Measurements from ENCODE around the gene ST7. TPM values are rescaled to one million over a fixed set of nuclear protein-coding genes. Genes with fewer than 3 reads are reported as not detected.
A peak's percentile ranks its signal among the peaks of the same experiment; 100 is the strongest.

The ST7 gene, protein sequence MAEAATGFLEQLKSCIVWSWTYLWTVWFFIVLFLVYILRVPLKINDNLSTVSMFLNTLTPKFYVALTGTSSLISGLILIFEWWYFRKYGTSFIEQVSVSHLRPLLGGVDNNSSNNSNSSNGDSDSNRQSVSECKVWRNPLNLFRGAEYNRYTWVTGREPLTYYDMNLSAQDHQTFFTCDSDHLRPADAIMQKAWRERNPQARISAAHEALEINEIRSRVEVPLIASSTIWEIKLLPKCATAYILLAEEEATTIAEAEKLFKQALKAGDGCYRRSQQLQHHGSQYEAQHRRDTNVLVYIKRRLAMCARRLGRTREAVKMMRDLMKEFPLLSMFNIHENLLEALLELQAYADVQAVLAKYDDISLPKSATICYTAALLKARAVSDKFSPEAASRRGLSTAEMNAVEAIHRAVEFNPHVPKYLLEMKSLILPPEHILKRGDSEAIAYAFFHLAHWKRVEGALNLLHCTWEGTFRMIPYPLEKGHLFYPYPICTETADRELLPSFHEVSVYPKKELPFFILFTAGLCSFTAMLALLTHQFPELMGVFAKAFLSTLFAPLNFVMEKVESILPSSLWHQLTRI
- total RNA-seq (1 to 10 TPM; 6.1 to 8.0 TPM), total RNA-seq (4.5 to 6.6 reads per million in 2 donors)

GRCh38 chr7:116953372-116953905, at the start of gene ST7:
ST7 (plus strand) TSS chr7:116953501; CDS start chr7:116953541, 40 bp downstream.
- H3K4me3 Mint-ChIP-seq = peak within 1 kb of the TSS; percentile 91
- H3K4me1 Mint-ChIP-seq = peaks cover 19% of the 10 kb centered on the region
- H3K27me3 Mint-ChIP-seq = peaks cover 11% of the 10 kb centered on the region
- peak within 1 kb of the TSS; percentile 79 for H3K27ac Mint-ChIP-seq
- no peaks in the 10 kb centered on the region for H3K36me3 Mint-ChIP-seq (ENCODE audit: low read depth)
- ATAC-seq (peak; percentile 86), DNase-seq (peak; percentile 39 to 58 (median 54))
- H3K9me3 ChIP-seq (ENCODE audit: control insufficient read depth, low read length, poor library complexity, severe bottlenecking) = no peaks in the 10 kb centered on the region

GRCh38 chr7:116906391-116906790, 46.9 kb upstream of the ST7 start:
- ATAC-seq (no peak), DNase-seq (no peak)
- Mint-ChIP-seq H3K27ac (no peak overlapping the region), H3K4me3 (no peak overlapping the region), H3K36me3 (ENCODE audit: low read depth) (peaks cover 3% of the 10 kb centered on the region), H3K4me1 (peaks cover 5% of the 10 kb centered on the region), H3K27me3 (no peaks in the 10 kb centered on the region)
- H3K9me3 ChIP-seq (ENCODE audit: control insufficient read depth, low read length, poor library complexity, severe bottlenecking) = no peaks in the 10 kb centered on the region

DNA sequence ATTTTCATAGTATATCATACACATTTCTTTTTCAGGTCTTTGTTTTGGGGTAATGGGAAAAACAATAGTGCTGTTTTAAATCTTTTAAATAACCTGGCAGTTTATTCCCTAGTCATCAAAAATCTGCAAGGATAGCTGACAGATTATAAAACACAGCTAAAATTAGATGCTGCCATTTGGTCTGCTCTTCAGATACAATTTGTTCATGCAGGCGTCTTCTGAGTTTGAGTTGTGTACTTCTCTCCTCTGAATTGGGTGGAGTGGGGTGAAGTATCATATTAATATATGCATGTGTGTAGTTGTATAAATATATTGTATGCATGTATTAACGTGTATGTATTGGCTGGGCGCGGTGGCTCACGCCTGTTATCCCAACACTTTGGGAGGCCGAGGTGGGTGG, 42.9 kb upstream of the ST7 start:
- ATAC-seq = no peak
- DNase-seq = no peak
- H3K27me3 Mint-ChIP-seq = no peaks in the 10 kb centered on the region
- H3K9me3 ChIP-seq (ENCODE audit: control insufficient read depth, low read length, poor library complexity, severe bottlenecking) = no peaks in the 10 kb centered on the region
- H3K4me3 Mint-ChIP-seq = no peak overlapping the region
- H3K36me3 Mint-ChIP-seq (ENCODE audit: low read depth) = peaks cover 2% of the 10 kb centered on the region
- H3K4me1 Mint-ChIP-seq = no peaks in the 10 kb centered on the region
- H3K27ac Mint-ChIP-seq = no peak overlapping the region

DNA sequence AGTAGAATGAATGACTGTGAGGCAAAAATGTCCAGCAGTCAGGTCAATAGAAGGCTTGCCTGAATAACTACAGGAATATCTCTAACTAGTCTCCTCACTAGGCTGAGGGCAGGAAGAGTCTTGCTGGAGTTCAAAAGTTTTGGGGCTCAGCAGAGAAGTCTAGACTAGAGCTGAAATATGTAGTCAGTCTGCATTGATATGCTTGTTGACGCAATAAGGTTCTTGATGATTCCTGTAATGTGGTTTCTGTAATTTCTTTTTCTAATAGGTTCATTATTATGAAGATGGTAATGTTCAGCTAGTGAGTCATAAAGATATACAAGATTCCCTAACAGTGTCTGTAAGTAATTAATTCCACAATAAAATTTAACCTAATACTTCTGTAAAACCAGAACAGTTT, 41.5 kb upstream of the ST7 start:
- Mint-ChIP-seq H3K27ac (no peak overlapping the region), H3K4me3 (no peak overlapping the region), H3K27me3 (no peaks in the 10 kb centered on the region), H3K36me3 (ENCODE audit: low read depth) (peaks cover 2% of the 10 kb centered on the region), H3K4me1 (no peaks in the 10 kb centered on the region)
- ATAC-seq (no peak), DNase-seq (no peak)
- no peaks in the 10 kb centered on the region for H3K9me3 ChIP-seq (ENCODE audit: control insufficient read depth, low read length, poor library complexity, severe bottlenecking)

DNA sequence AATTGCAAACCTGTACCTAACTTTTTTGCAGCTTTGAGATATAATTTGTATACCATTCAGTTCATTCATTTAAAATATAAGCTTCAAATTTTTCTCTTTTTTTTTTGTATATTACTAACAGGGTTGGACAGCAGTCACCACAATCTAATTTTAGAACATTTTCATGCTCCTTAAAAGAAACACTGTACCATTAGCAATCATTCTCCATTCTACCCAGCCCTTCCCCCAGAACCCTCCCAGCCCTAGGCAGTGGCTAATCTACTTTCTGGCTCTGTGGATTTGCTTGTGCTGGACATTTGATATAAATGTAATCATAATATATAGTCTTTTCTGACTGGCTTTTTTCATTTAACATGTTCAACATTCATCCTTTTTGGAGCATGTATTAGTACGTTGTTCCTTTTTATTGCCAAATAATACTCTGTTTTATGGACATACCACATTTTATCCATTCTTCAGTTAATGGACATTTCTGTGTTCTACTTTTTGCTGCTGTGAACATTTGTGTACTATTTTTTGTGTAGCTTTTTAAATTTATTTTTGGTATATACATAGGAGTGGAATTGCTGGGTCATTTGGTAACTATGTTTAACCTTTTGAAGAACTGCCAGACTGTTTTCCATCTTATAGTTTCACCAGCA, 40.9 kb upstream of the ST7 start:
- H3K27ac Mint-ChIP-seq = no peak overlapping the region
- no peaks in the 10 kb centered on the region for H3K4me1 Mint-ChIP-seq
- ATAC-seq (no peak), DNase-seq (no peak)
- peaks cover 2% of the 10 kb centered on the region for H3K36me3 Mint-ChIP-seq (ENCODE audit: low read depth)
- no peak overlapping the region for H3K4me3 Mint-ChIP-seq
- H3K27me3 Mint-ChIP-seq = no peaks in the 10 kb centered on the region
- H3K9me3 ChIP-seq (ENCODE audit: control insufficient read depth, low read length, poor library complexity, severe bottlenecking) = no peaks in the 10 kb centered on the region

- H3K9me3 ChIP-seq (ENCODE audit: control insufficient read depth, low read length, poor library complexity, severe bottlenecking) = no peaks in the 10 kb centered on the region
- Mint-ChIP-seq H3K27ac (no peak overlapping the region), H3K27me3 (no peaks in the 10 kb centered on the region), H3K4me1 (peaks cover 3% of the 10 kb centered on the region), H3K4me3 (no peak overlapping the region), H3K36me3 (ENCODE audit: low read depth) (no peaks in the 10 kb centered on the region)
- DNase-seq (no peak), ATAC-seq (no peak)
These were observed 34.6 kb upstream of the ST7 start for GRCh38 chr7:116918704-116919103.

GRCh38 chr7:116920359-116920758, 32.9 kb upstream of the ST7 start:
- H3K27ac Mint-ChIP-seq = peak overlapping the region; percentile 95
- H3K4me3 Mint-ChIP-seq = no peak overlapping the region
- ATAC-seq (no peak), DNase-seq (no peak)
- H3K36me3 Mint-ChIP-seq (ENCODE audit: low read depth) = no peaks in the 10 kb centered on the region
- H3K27me3 Mint-ChIP-seq = no peaks in the 10 kb centered on the region
- H3K9me3 ChIP-seq (ENCODE audit: control insufficient read depth, low read length, poor library complexity, severe bottlenecking) = no peaks in the 10 kb centered on the region
- H3K4me1 Mint-ChIP-seq = peaks cover 3% of the 10 kb centered on the region

GRCh38 chr7:116922545-116922944, 30.8 kb upstream of the ST7 start:
- no peaks in the 10 kb centered on the region for H3K36me3 Mint-ChIP-seq (ENCODE audit: low read depth)
- no peak overlapping the region for H3K27ac Mint-ChIP-seq
- peaks cover 3% of the 10 kb centered on the region for H3K4me1 Mint-ChIP-seq
- DNase-seq (no peak), ATAC-seq (no peak)
- H3K4me3 Mint-ChIP-seq = no peak overlapping the region
- no peaks in the 10 kb centered on the region for H3K27me3 Mint-ChIP-seq
- H3K9me3 ChIP-seq (ENCODE audit: control insufficient read depth, low read length, poor library complexity, severe bottlenecking) = no peaks in the 10 kb centered on the region

DNA sequence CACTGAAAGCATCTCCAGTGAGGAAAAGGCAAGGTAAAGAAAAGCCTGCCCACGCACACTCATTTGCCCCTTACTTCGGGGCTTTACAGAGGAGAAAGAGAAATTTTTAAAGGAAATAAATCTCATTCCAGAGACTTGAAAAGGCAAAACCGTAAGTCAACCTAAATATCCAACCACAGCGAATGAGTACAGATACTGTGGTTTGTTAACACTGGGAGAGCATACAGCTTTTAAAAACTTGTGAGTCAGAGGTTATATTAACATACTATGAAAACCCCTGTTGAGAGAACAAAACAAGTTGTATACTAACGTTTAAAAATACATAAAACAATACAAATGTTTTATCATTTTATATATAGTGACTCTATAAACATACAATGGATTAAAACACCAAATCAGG, 28.6 kb upstream of the ST7 start:
- Mint-ChIP-seq H3K36me3 (ENCODE audit: low read depth) (no peaks in the 10 kb centered on the region), H3K4me1 (peaks cover 3% of the 10 kb centered on the region), H3K27ac (no peak overlapping the region), H3K4me3 (no peak overlapping the region), H3K27me3 (no peaks in the 10 kb centered on the region)
- ATAC-seq (no peak), DNase-seq (no peak)
- no peaks in the 10 kb centered on the region for H3K9me3 ChIP-seq (ENCODE audit: control insufficient read depth, low read length, poor library complexity, severe bottlenecking)

GRCh38 chr7:116929021-116929420, 24.3 kb upstream of the ST7 start:
- ATAC-seq (no peak), DNase-seq (no peak)
- no peaks in the 10 kb centered on the region for H3K9me3 ChIP-seq (ENCODE audit: control insufficient read depth, low read length, poor library complexity, severe bottlenecking)
- Mint-ChIP-seq H3K4me3 (no peak overlapping the region), H3K27ac (no peak overlapping the region), H3K36me3 (ENCODE audit: low read depth) (no peaks in the 10 kb centered on the region), H3K27me3 (peaks cover 17% of the 10 kb centered on the region), H3K4me1 (peaks cover 7% of the 10 kb centered on the region)

GRCh38 chr7:116929914-116930913, 23.1 kb upstream of the ST7 start:
- peak overlapping the region; percentile 47 for H3K4me3 Mint-ChIP-seq
- H3K27ac Mint-ChIP-seq = peak overlapping the region; percentile 24
- H3K36me3 Mint-ChIP-seq (ENCODE audit: low read depth) = no peaks in the 10 kb centered on the region
- H3K9me3 ChIP-seq (ENCODE audit: control insufficient read depth, low read length, poor library complexity, severe bottlenecking) = no peaks in the 10 kb centered on the region
- DNase-seq (peak; percentile 59 to 61 (median 61)), ATAC-seq (peak; percentile 93)
- H3K4me1 Mint-ChIP-seq = peaks cover 7% of the 10 kb centered on the region
- peaks cover 26% of the 10 kb centered on the region for H3K27me3 Mint-ChIP-seq

DNA sequence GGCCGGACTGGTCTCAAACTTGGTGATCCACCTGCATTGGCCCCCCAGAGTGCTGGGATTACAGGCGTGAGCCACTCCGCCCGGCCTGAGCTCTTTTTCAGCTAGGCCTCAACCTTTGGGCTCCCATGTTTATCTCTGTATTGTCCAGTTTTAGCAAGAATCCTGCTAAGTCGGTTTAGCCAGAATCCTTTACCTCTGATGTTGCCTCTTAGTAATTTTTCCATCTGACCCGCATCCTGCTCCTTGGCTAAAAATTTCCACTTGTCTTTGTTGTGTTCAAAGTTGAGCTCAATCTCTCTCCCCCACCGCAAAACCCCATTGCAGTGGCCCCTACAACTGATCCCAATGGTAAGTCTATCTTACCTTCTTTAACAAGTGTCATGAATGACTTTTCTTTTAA, 20.7 kb upstream of the ST7 start:
- H3K36me3 Mint-ChIP-seq (ENCODE audit: low read depth) = no peaks in the 10 kb centered on the region
- ATAC-seq (no peak), DNase-seq (no peak)
- H3K4me3 Mint-ChIP-seq = no peak overlapping the region
- H3K27ac Mint-ChIP-seq = no peak overlapping the region
- peaks cover 48% of the 10 kb centered on the region for H3K27me3 Mint-ChIP-seq
- no peaks in the 10 kb centered on the region for H3K9me3 ChIP-seq (ENCODE audit: control insufficient read depth, low read length, poor library complexity, severe bottlenecking)
- peaks cover 7% of the 10 kb centered on the region for H3K4me1 Mint-ChIP-seq

All from T-helper 17 cell (primary cell).